ENCODE measurements around the gene MEGF11.
A peak's percentile ranks its signal among the peaks of the same experiment; 100 is the strongest.

Gene MEGF11

DNA sequence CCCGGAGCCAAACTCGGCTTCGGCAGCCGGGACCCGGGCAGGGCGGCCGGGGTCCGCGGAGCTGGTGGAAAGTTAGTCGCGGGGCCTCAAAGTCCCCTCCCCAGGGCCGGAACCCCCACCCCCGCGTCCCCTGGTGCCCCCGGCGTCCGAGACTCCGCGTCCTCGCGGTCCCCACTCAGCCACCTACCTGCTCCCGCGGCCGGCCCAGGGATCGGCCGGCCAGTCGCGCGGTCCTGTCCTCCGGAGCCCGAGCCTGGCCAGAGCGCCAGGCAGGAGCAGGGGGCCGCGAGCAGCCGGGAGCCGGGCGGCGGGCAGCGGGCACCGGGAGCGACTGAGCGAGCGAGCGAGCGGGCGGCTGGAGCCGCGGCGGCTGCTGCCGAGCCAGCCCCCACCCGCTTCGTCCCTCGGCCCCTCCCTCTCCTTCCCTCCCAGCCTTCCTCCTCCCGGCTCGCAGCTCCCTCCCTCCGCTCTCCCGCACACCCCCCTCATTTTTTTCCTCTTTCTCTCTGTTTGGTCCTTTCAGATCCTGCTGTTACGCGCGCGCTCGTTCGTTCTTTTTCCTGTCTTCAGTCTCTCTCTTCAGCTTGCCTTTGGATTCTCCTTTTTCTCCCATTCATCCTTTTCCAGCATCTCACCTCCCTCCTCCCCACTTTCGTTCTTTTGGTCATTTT is at the start of gene MEGF11:
MEGF11 (minus strand) TSS at position 333 of the 671 bp plus-strand sequence. CDS start 125,347 bp downstream, outside the sequence.
- DNase-seq, result peak; percentile 9

DNA sequence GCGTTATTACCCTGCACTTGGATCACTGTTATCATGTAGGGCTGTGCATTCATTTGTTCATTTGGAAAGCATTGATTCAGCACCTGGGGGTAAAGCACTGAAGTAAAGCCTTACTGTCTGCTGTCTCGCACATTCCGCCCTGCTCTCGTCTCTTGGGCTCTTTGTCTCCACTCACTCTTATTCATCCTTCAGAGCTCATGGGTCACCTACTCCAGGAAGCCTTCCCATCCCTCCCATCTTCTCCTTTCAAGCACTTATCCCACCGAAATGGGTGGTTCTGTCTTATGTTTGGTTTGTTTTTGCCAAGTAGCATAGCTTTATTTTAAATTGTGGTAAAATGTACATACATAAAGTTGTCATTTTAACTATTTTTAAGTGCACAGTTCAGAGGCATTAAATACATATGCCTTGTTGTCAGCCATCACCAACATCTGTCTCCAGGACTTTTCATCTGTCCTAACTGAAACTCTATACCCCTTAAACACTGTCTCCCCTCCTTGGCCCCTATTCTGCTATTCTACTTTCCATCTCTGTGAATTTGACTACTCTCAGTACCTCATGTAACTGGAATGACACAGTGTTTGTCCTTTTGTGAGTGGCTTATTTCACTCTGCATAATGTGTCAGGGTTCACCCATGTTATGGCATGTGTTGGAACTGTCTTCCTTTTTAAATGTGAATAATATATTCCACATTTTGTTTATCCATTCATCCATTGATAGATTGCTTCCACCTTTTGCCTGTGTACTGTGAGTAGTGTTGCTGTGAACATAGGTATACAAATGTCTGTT is 49.1 kb upstream of the MEGF11 start:
- no peak for DNase-seq

DNA sequence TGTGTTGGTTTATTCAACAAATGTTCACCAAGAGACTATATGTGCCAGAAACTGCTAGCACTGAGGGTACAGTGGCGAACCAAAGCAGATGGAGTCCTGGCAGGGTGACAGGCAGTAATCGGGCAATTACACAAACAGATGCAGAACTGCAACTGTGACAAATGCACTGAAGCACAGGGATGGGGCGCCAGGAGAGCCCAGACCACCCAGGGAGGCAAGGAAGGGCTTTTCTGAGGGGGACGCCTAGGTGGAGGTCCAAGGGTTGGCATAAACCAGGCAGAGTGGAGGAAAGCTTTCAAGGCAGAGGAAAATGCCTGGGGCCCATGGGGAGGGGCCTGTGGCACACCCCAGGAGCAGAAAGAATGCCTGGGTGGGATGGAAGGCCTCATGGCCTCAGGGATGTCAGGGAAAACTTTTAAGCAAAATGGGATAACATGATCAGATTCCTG is 45.3 kb upstream of the MEGF11 start:
- DNase-seq, result no peak

DNA sequence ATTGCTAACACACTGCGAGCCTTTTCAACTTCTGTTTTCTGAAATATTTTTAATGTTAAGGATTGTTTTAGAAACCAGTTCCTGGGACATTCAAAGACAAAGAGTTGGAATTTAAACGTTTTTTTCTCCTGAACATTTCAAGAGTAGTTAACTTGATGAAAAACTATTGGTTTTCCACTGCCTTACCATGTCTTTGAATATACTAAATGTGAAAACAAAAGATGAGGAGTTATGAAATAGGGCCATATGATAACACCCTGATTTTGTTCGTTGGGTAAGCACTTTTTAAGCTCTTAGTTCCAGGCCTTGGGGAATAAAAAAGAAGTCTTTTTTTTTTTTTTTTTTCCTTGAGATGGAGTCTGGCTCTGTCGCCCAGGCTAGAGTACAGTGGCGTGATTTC is 42.6 kb upstream of the MEGF11 start:
- no peak for DNase-seq

DNA sequence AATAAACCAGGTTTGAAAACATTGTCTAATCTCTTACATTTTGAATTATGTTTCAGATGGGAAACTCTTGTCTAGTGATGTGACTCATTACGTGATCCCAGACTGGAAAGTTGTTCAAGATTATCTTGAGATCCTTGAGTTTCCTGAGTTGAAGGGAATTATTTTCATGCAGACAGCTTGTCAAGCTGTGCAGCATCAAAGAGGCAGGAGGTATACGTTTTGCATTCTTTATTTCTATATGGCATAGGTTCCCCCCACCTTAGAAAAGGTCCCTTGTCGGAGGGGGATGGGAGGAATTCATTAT is 41.3 kb upstream of the MEGF11 start:
- DNase-seq, result no peak

DNA sequence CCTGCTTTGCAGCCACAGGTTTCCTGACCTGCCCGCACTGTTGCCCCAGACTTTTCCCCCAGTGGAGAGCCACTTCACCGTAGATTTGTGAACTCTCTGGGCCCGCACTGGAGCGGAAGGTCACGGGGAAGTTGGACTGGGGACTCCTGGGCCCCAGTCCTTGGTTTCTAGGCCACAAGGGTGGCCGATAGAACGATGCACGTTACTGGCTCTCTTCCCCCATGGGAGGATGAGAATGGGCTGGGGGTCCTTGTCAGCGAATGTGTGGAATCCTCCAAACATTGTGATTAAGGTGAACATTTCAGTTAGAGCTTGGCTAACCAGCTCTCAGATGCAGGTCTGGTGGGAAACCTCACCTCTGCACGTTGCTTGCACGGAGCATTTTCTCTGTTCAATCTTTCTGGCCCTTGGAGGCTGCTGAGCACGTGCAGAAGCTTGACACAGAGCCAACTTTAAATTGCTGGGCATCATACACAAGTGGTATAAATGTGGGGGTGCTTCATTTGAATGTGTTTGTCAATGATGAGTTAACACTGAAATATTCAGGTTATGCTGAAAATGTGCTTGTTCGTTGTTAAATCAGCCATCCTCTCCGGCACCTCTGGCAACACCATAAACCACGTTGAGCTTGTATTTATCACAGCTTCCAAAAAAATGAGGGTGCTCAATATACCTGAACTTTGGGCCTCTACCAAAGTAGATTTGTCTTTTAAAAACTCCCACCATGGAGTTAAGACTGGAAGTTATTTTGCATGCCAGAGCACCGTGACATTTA is 40.8 kb upstream of the MEGF11 start:
- peak; percentile 11 for DNase-seq

DNA sequence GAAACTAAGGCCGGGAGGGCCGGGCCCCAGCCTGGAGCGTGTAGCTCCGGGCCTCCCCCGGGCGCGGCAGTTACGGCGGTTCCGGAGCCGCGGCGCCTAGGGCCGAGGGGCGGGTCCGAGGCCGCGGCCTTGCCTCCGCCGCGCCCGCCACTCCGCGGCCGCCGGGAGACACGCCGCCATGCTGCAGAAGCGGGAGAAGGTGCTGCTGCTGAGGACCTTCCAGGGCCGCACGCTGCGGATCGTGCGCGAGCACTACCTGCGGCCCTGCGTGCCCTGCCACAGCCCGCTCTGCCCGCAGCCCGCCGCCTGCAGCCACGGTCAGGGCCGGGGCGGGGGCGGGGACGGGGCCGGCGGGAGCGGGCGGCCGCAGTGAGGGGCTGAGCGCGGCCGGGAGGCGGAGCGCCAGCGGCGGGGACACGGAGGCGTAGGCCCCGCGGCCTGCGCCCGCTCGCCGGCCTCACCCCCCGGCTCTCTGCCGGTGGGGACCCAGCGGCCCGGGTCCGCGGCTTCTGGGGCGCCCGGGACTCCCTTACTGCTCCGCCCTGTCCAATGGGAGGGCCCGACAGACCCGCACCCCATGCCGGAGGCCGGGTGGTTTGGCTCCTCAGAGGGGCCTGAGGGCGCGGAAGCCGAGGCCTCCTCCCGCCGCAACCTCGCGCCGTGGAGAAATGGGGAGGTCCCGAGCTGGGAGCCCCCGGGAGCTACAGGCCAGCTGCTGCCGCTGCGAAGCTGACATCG is 40.0 kb upstream of the MEGF11 start, which contains the start of gene DIS3L:
DIS3L (plus strand) TSS at position 150 of the 738 bp plus-strand sequence; CDS start at position 179, 29 bp downstream.
- DNase-seq, result peak; percentile 38

DNA sequence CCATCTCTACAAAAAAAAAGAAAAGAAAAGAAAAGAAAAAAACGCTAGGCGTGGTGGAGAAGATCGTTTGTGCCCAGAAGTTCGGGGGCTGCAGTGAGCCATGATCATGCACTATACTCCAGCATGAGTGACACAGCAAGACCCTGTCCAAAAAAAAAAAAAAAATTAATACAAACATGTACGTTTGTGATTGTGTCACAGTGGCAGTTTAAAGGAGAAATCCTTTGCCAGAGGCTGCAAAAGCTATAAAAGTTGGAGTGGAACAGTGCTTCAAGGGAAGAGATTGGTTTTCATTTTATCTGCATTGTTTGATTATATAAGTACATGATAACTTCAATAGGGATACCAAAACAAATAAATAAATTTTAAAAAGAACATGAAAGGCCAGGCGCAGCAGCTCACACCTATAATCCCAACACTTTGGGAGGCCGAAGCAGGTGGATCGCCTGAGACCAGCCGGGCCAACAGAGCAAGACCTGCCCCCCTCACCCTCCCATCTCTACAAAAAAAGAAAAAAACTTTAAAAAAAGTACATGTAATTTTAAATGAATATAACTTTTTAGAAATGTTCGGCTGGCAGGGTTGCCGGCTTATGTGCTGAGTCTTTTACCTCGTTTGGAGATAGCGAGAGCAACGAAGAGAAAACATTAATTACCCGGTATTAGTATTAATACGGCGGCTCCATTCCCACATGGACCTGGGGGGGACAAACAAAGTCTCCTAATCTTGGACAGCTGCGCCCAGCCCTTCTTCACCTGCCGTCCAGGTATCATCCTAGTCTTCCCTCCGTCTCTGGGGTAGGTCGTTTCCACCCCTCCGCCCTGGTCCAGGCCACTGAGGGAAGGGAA is 39.2 kb upstream of the MEGF11 start:
- peak; percentile 31 for DNase-seq

DNA sequence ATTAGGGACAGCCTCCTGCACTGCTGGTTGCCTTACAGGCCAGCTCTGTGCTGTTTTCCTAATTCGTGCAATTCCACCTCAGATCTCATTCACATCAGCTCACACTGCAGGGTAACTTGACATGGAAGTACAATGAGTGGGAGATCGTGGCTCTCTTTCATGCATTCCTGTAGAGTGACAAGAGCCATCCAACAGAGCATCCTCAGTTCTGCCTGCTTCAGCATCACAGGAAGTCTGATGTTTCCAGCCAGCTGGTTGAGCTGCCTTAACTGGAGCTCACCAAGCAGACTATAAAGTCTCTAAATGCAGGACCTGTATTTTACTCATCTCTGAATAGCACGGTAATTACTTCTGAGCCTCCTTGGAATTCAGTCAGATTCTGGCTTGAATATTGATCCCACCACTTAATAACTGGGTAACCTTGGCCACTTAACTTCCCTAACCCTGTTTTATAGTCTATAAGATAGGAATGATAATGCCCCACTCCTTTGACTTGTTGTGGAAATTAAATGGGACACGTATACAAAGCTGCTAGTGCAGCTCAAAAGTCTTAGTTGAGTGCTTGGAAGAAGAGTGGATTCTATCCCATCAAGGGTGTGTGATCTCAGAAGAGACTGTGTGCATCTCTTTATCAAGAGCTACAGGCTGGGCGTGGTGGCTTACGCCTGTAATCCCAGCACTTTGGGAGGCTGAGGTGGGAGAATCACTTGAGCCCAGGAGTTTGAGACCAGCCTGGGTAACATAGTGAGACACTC is 38.4 kb upstream of the MEGF11 start:
- DNase-seq, result no peak

DNA sequence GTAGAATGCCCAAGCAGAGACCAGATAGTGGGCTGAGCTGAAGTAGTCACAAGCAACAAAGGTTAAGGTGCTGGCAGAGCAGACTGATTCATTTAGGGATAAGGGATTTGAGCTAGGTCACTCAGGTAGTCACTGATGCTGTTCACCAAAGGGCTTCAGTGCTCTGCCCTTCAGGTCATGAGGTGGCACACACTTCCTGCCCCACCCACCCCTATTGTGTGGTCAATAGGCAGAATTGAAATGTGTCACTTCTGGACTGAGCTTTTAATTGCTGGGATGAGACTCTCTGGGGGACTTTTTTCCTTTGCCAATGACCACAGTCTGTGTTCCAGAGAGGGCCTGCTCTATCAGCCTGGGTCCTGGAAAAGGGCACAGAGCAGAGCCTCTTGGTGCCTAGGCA is 37.0 kb upstream of the MEGF11 start:
- no peak for DNase-seq

DNA sequence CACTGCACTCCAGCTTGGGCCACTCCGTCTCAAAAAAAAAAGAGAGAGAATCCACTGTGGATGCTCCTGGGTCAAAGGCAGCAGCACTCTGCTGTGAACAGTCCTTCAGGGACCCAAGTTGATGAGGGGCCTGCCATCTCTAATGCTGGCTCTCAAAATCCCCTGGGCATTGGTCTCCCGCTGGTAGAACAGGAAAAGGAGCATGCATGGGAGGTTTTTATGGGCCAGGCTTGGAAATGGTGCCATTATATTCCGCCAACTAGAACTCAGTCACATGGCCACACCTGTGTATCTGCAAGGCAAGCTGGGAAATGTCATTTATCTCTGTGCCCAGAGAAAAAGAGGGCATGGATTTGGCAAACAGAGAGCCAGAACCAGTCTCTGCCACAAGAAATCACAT is 36.5 kb upstream of the MEGF11 start:
- DNase-seq, result no peak

DNA sequence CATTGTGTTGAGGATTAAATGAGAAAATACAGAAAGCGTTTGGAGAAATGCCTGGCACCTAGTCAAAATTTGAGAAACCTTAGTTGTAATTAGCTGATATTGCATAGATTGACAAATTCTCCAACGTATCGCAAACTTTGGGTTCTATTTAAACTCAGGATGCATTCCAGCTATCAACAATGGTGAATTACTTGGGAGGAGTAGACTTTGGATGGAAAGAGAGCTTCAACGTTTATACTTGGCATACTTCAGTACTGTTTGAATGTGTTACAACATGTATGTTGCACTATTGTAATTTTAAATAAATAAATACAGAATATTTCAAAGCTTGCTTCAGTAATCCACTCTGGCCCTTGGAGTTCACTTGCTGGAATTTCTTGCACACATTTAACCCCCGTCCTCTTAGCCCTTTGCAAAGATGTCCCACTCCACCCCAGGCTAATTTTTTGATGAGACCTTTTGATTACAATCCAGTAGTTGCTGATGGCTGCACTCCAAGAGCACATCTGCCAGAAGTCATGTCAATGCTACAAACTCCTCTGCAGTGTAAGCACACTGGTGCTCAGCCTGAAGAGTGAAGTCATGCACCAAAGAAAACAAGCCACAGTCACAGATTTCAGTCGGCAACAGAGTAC is 35.1 kb upstream of the MEGF11 start:
- DNase-seq, result no peak

DNA sequence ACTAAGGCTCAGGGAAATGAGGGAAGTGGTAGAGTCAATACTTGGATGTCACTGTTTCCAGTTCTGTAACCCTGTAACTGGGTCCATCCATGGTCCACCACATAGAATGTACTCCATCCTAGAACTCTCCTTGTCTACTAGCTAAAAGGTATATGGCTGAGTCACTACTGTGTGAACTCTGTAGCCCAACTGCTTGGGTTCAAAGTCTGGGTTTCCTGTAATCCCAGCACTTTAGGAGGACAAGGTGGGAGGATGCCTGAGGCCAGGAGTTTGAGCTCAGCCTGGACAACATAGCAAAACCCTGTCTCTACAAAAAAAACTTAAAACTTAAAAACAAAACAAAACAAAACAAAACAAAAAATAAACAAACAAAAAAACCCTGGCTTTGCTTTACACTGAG is 34.5 kb upstream of the MEGF11 start:
- no peak for DNase-seq

DNA sequence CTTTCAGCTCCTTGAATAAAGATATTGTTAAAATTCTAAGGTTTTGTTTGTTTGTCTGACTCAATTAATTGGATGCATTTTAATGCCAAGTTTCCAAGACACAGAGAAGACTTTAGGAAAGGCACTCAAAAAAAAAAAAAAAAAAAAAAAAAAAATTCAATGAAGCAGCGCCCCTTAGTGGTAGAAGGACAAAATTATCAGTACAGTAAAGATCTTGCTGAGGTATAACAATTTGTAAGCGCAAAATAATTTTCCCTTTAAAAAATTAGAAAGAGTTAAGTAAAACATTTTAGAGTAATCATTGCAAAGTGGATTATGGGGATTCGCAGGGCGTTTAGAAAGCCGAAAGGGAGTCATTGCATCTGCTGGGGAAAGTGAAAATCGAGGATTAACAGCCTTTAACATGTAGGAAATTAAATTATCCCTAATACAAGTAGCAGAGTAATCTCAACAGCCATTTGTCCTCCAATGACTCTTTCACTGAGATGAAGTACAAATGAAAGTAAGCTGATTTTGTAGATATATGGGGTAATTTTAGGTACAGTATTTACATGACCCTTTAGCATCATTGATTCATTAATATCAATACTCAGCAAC is 34.0 kb upstream of the MEGF11 start:
- DNase-seq, result peak; percentile 9

DNA sequence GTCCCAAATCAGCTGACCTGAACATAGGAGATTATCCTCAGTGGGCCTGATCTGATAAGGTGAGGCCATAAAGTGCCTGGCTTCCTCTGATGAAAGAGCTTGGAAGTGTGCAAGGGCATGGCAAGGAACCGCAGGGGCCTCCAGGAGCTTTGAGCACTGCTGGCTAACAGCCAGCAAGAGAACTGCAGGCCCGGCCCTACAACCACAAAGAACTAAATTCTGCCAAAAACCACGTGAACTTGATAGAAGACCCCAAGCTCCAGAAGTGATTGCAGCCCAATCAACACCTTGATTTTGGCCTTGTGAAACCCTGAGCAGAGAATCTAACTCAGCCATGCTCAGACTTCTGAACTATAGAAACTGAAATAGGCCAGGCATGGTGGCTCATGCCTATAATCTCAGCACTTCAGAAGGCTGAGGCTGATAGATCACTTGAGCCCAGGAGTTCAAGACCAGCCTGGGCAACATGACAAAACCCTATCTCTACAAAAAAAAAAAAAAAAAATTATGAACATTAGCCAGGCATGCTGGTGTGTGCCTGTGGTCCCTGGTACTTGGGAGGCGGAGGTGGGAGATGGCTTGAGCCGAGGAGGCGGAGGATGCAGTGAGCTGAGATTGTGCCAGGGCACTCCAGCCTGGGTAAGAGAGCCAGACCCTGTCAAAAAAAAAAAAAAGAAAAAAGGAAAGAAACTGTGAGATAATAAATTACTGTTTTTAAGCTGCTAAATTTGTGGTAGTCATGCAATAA is 32.2 kb upstream of the MEGF11 start:
- no peak for DNase-seq

DNA sequence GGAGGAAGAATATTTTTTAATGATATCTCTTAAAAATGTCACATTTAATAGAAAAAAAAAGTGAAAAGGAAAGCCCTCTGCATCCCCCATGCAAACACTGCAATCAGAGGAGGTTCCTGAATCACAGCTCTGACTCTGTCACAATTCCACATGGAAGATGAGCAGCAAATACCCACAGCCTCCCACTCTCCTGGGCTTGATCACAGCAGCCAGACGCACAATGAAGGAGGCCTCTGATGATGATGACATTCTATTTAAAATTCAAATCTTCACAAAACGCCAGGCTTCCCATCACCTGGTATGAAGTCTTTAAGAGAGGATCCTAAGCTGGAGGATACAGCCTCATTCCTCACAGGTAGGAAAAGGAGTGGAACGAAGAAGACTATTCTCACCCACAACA is 30.7 kb upstream of the MEGF11 start:
- no peak for DNase-seq

DNA sequence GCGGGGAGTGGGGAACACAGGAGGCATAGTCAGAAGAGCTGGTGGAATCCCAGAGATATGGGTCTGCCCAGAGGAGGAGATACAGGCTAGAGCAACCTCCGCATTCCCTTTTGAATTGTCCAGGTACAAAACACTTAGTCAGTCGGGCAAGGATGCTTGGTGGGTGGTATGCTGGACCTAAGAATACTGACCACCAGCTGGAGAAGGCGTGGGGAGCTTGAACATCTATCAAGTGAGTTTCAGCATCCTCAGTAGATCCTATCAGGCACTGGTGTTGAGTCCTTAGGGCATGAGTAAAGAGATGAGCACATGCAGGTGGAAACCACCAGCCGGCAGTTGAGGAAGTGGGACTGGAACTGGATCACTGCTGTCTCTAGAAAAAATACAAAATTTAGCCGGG is 25.1 kb upstream of the MEGF11 start:
- no peak for DNase-seq

DNA sequence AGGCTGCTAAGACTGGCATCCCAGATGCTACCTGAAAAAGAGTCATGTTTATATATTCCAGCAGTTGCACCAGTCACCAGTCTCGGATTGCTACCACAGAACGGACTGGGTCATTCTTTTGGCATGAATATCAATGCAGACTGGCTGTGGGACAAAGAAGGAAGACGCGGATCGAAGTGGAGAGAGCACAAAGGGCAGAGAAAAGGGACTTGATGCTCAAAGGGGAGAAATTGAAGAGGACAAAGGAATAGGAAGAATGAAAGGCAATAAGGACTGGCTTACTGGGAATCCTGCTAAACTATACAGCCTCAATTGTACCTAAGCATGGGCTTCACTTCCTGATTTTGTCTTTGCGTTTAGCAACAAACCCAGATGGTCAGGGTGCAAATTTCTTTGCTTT is 24.5 kb upstream of the MEGF11 start:
- DNase-seq, result no peak

DNA sequence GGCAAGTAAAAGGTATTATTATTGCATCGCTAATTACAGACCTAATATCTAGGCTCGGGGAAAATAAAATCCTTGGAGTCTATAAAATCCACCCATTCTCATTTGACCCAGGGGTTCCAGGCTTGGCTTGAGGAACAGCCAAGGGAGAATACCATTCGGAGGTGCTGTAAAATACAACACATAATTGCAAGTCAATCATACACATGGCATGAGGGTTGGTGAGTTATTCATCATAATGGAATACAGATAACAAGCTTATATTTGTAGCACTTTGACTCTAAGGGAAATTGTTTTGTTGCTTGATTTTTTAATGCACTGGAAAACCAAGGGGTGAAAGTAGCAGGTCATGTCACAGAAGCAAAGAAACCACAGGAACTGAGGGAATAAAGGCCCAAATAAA is 23.0 kb upstream of the MEGF11 start:
- DNase-seq, result no peak

DNA sequence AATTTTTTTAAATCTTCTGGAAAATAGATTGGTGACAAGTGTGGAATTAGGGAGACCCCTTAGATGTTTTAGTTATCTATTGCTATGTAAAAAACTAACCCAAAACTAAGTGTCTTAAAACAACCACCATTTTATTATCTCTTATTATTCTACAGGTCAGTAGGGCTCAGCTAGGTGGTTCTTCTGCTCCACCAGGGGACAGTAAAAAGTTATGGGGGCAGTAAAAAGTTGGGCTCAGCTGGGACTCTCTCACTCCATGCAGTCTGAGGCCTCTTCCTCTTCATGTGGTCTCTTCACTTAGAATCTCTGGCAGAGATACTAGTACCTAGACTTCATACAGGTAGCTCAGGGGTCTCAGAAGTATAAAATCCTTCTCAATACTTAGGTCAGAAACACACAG is 21.8 kb upstream of the MEGF11 start:
- DNase-seq, result no peak

Measured in NCI-H510A treated with DMSO at 0.1 percent for 48 hours (cell line).